Esophagus squamous epithelium (tissue), 4 donors: ENCODE data around the gene LEKR1.

Source experiments
- POLR2A ChIP-seq, 4 donors: fragments of 450-650 bp; IDR thresholded peaks; one replicate each; pipeline ENCODE4 v1.6.1; 2017; ENCODE audit warnings: antibody characterized with exemption in 4 of 4, mild to moderate bottlenecking in 4 of 4, moderate library complexity in 3 of 4
- TF ChIP-seq, protein P1 (sequence below), 6 experiments: fragments of 450-650 bp in 4 of 6; fragments of 200-600 bp in 2 of 6; sonication (generic) in 2 of 6; IDR thresholded peaks; one replicate each; pipeline ENCODE4 v1.5.1; 2016 to 2019; ENCODE audit warnings: antibody characterized with exemption in 6 of 6, mild to moderate bottlenecking in 4 of 6, moderate library complexity in 4 of 6

- TF ChIP-seq, protein P1, sequence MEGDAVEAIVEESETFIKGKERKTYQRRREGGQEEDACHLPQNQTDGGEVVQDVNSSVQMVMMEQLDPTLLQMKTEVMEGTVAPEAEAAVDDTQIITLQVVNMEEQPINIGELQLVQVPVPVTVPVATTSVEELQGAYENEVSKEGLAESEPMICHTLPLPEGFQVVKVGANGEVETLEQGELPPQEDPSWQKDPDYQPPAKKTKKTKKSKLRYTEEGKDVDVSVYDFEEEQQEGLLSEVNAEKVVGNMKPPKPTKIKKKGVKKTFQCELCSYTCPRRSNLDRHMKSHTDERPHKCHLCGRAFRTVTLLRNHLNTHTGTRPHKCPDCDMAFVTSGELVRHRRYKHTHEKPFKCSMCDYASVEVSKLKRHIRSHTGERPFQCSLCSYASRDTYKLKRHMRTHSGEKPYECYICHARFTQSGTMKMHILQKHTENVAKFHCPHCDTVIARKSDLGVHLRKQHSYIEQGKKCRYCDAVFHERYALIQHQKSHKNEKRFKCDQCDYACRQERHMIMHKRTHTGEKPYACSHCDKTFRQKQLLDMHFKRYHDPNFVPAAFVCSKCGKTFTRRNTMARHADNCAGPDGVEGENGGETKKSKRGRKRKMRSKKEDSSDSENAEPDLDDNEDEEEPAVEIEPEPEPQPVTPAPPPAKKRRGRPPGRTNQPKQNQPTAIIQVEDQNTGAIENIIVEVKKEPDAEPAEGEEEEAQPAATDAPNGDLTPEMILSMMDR (IDR thresholded peaks at IDR 0.05) = no peak
- TF ChIP-seq POLR2A (IDR thresholded peaks at IDR 0.05) = no peak
Measured at GRCh38 chr3:157043771-157044170, 217.6 kb downstream of the LEKR1 start.
